SJSA1 (cell line): ENCODE measurements around the gene CD40. TPM values are rescaled to one million over a fixed set of nuclear protein-coding genes. Genes with fewer than 3 reads are reported as not detected.

ENCODE experiments used
- DNase-seq, 2 experiments: peaks; one replicate each; pipeline ENCODE4 v3.0.0-alpha.2; 2015 to 2020; ENCODE audit warnings: low spot score in 2 of 2, low read depth in 1 of 2
- H3K27ac ChIP-seq: fragments of 250-450 bp; sonication (Bioruptor Pico); 2 replicates; pipeline ENCODE4 v1.5.1; 2020; ENCODE audit warnings: mild to moderate bottlenecking, moderate library complexity
- H3K27me3 ChIP-seq: fragments of 250-450 bp; sonication (Bioruptor Pico); replicated peaks from 2 replicates; pipeline ENCODE4 v1.5.1; 2020; ENCODE audit warnings: mild to moderate bottlenecking, moderate library complexity
- H3K36me3 ChIP-seq: fragments of 250-450 bp; sonication (Bioruptor Pico); 2 replicates; pipeline ENCODE4 v1.5.1; 2020; ENCODE audit warnings: mild to moderate bottlenecking
- H3K4me1 ChIP-seq: fragments of 250-450 bp; sonication (Bioruptor Pico); replicated peaks from 2 replicates; pipeline ENCODE4 v1.6.1; 2021; ENCODE audit warnings: mild to moderate bottlenecking
- H3K4me3 ChIP-seq: fragments of 250-450 bp; sonication (Bioruptor Pico); 2 replicates; pipeline ENCODE4 v1.5.1; 2020; ENCODE audit warnings: mild to moderate bottlenecking
- H3K9me3 ChIP-seq: fragments of 250-450 bp; sonication (Bioruptor Pico); replicated peaks from 2 replicates; pipeline ENCODE4 v1.5.1; 2020; ENCODE audit warnings: mild to moderate bottlenecking
- total RNA-seq: library from RNA; depleted of rRNA; stranded (reverse); fragments of >200 nt; shearing (Covaris generic); gene quantifications from 2 replicates; pipeline ENCODE4 v1.2.3, GENCODE V29; 2014

The CD40 gene
- total RNA-seq, 1 experiment from 2014 or later = 0.05 TPM

GRCh38 chr20:46104262-46104661 is 13.9 kb upstream of the CD40 start:
- Histone ChIP-seq H3K9me3 (no peaks in the 10 kb centered on the region), H3K4me1 (no peaks in the 10 kb centered on the region), H3K27ac (no peak overlapping the region), H3K4me3 (no peak overlapping the region), H3K36me3 (no peaks in the 10 kb centered on the region), H3K27me3 (peaks cover 38% of the 10 kb centered on the region)
- DNase-seq = no peak

- no peaks in the 10 kb centered on the region for H3K36me3 ChIP-seq
- H3K9me3 ChIP-seq = no peaks in the 10 kb centered on the region
- H3K4me1 ChIP-seq = no peaks in the 10 kb centered on the region
- H3K27ac ChIP-seq = no peak overlapping the region
- peaks cover 38% of the 10 kb centered on the region for H3K27me3 ChIP-seq
- no peak for DNase-seq
- H3K4me3 ChIP-seq = no peak overlapping the region
Observed at GRCh38 chr20:46107061-46107460, 11.1 kb upstream of the CD40 start.

GRCh38 chr20:46108435-46108841 is 9.7 kb upstream of the CD40 start:
- H3K9me3 ChIP-seq = no peaks in the 10 kb centered on the region
- H3K4me3 ChIP-seq = no peak overlapping the region
- H3K27me3 ChIP-seq = peaks cover 38% of the 10 kb centered on the region

GRCh38 chr20:46108976-46109375 is 9.1 kb upstream of the CD40 start:
- peaks cover 36% of the 10 kb centered on the region for H3K27me3 ChIP-seq
- no peak for DNase-seq

More at GRCh38 chr20:46108435-46108841, 9.7 kb upstream of the CD40 start:
- no peak overlapping the region for H3K27ac ChIP-seq
- DNase-seq = no peak
- H3K4me1 ChIP-seq = no peaks in the 10 kb centered on the region
- no peaks in the 10 kb centered on the region for H3K36me3 ChIP-seq

GRCh38 chr20:46111028-46111835 is 6.9 kb upstream of the CD40 start:
- H3K4me1 ChIP-seq = no peaks in the 10 kb centered on the region
- no peak for DNase-seq
- H3K9me3 ChIP-seq = no peaks in the 10 kb centered on the region
- no peak overlapping the region for H3K27ac ChIP-seq
- H3K4me3 ChIP-seq = no peak overlapping the region
- no peaks in the 10 kb centered on the region for H3K36me3 ChIP-seq
- H3K27me3 ChIP-seq = peaks cover 32% of the 10 kb centered on the region

More at GRCh38 chr20:46108976-46109375, 9.1 kb upstream of the CD40 start:
- H3K4me3 ChIP-seq = no peak overlapping the region
- H3K4me1 ChIP-seq = no peaks in the 10 kb centered on the region
- no peak overlapping the region for H3K27ac ChIP-seq
- no peaks in the 10 kb centered on the region for H3K9me3 ChIP-seq
- H3K36me3 ChIP-seq = no peaks in the 10 kb centered on the region

GRCh38 chr20:46111836-46112212 is 6.3 kb upstream of the CD40 start:
- no peak for DNase-seq
- no peaks in the 10 kb centered on the region for H3K9me3 ChIP-seq
- H3K4me1 ChIP-seq = no peaks in the 10 kb centered on the region
- H3K36me3 ChIP-seq = no peaks in the 10 kb centered on the region
- no peak overlapping the region for H3K27ac ChIP-seq
- H3K4me3 ChIP-seq = no peak overlapping the region
- H3K27me3 ChIP-seq = peaks cover 34% of the 10 kb centered on the region

GRCh38 chr20:46112430-46113112 is 5.5 kb upstream of the CD40 start:
- no peak overlapping the region for H3K27ac ChIP-seq
- no peaks in the 10 kb centered on the region for H3K4me1 ChIP-seq
- no peak for DNase-seq
- peaks cover 34% of the 10 kb centered on the region for H3K27me3 ChIP-seq
- no peak overlapping the region for H3K4me3 ChIP-seq
- H3K36me3 ChIP-seq = no peaks in the 10 kb centered on the region
- no peaks in the 10 kb centered on the region for H3K9me3 ChIP-seq

- H3K9me3 ChIP-seq = no peaks in the 10 kb centered on the region
Observed at GRCh38 chr20:46113113-46113470, 5.0 kb upstream of the CD40 start.

GRCh38 chr20:46114449-46114848 is 3.7 kb upstream of the CD40 start:
- no peak for DNase-seq
- peaks cover 35% of the 10 kb centered on the region for H3K27me3 ChIP-seq
- H3K4me3 ChIP-seq = no peak overlapping the region

More at GRCh38 chr20:46113113-46113470, 5.0 kb upstream of the CD40 start:
- Histone ChIP-seq H3K36me3 (no peaks in the 10 kb centered on the region), H3K27me3 (peaks cover 34% of the 10 kb centered on the region), H3K27ac (no peak overlapping the region), H3K4me3 (no peak overlapping the region), H3K4me1 (no peaks in the 10 kb centered on the region)
- no peak for DNase-seq

GRCh38 chr20:46118481-46119020 is 437 bp downstream of the CD40 start:
- no peaks in the 10 kb centered on the region for H3K4me1 ChIP-seq
- peaks cover 45% of the 10 kb centered on the region for H3K27me3 ChIP-seq
- H3K36me3 ChIP-seq = no peaks in the 10 kb centered on the region
- no peak overlapping the region for H3K27ac ChIP-seq
- H3K4me3 ChIP-seq = no peak overlapping the region
- H3K9me3 ChIP-seq = no peaks in the 10 kb centered on the region
- no peak for DNase-seq

More at GRCh38 chr20:46114449-46114848, 3.7 kb upstream of the CD40 start:
- Histone ChIP-seq H3K27ac (no peak overlapping the region), H3K4me1 (no peaks in the 10 kb centered on the region), H3K9me3 (no peaks in the 10 kb centered on the region), H3K36me3 (no peaks in the 10 kb centered on the region)

GRCh38 chr20:46119028-46119546 is 973 bp downstream of the CD40 start:
- Histone ChIP-seq H3K36me3 (no peaks in the 10 kb centered on the region), H3K9me3 (no peaks in the 10 kb centered on the region), H3K27ac (no peak overlapping the region), H3K4me3 (no peak overlapping the region), H3K27me3 (peaks cover 42% of the 10 kb centered on the region), H3K4me1 (no peaks in the 10 kb centered on the region)
- DNase-seq = no peak

GRCh38 chr20:46119547-46119946 is 1.4 kb downstream of the CD40 start:
- no peak for DNase-seq
- Histone ChIP-seq H3K27me3 (peaks cover 38% of the 10 kb centered on the region), H3K36me3 (no peaks in the 10 kb centered on the region), H3K27ac (no peak overlapping the region), H3K9me3 (no peaks in the 10 kb centered on the region), H3K4me1 (no peaks in the 10 kb centered on the region), H3K4me3 (no peak overlapping the region)

- Histone ChIP-seq H3K4me3 (no peak overlapping the region), H3K27me3 (peaks cover 36% of the 10 kb centered on the region), H3K9me3 (no peaks in the 10 kb centered on the region), H3K36me3 (no peaks in the 10 kb centered on the region), H3K4me1 (no peaks in the 10 kb centered on the region), H3K27ac (no peak overlapping the region)
- DNase-seq = no peak
Observed at GRCh38 chr20:46120136-46120535, 2.0 kb downstream of the CD40 start.
